Activated naive CD4-positive, alpha-beta T cell treated with anti-CD3 and anti-CD28 coated beads, Interleukin-2, amount 50 U/mL, for 24 hours (primary cell): Measurements from ENCODE around the gene EFS.

Experiments used
- H3K27ac Mint-ChIP-seq: one replicate; pipeline ENCODE4 v1.8.0; 2021; ENCODE audit warnings: mild to moderate bottlenecking, mixed read lengths
- H3K27me3 Mint-ChIP-seq: one replicate; pipeline ENCODE4 v1.8.0; 2021; ENCODE audit warnings: mixed read lengths
- H3K36me3 Mint-ChIP-seq: one replicate; pipeline ENCODE4 v1.8.0; 2021; ENCODE audit warnings: mixed read lengths
- H3K4me1 Mint-ChIP-seq: one replicate; pipeline ENCODE4 v1.8.0; 2021; ENCODE audit warnings: mixed read lengths
- H3K4me3 Mint-ChIP-seq: one replicate; pipeline ENCODE4 v1.8.0; 2021; ENCODE audit warnings: mild to moderate bottlenecking, mixed read lengths
- H3K9me3 Mint-ChIP-seq: one replicate; pipeline ENCODE4 v1.8.0; 2021; ENCODE audit warnings: mixed read lengths

EFS gene

DNA sequence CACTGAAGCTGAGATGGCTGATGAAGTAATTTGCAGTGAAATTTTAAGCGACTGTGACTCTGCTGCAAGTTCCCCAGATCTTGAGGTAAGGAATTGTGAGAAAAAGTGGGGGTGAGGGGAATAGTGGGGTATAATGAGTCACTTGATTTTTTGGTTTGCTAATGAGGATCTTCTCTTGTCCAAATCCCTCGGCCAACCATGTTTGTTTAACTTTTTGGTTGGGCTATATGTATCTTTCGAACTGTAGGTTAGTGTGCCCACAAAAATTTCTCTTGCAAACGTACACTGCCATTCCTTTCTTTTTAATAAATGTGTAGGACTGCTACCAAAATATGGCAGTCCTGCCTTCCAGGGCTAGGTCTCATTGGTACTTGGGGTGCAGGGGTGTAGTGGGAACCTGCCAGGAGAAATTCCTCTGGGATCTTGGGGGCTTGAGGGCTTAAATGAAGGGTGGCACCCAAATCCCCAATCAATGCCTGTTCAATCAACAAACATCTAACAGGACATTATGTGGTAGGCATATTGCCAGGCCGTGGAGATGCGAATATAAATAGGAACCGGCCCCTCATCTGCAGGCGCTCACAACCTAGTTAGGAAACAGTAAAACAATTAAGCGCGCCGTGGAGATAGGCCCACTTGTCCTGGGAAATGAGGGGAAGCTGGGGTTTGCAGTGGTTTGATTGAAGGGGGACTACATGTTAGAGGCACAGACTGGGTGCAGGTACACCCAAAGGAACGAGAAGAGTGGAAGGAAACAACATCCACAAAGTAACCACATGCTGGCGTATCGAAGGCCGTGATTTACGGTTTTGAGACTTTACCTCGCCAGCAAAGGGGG lies 45.0 kb downstream of the EFS start:
- no peaks in the 10 kb centered on the region for H3K9me3 Mint-ChIP-seq
- peaks cover 13% of the 10 kb centered on the region for H3K36me3 Mint-ChIP-seq

GRCh38 chr14:23316300-23316699 lies 48.7 kb downstream of the EFS start:
- H3K9me3 Mint-ChIP-seq = no peaks in the 10 kb centered on the region
- H3K4me3 Mint-ChIP-seq = no peak overlapping the region
- H3K36me3 Mint-ChIP-seq = no peaks in the 10 kb centered on the region
- peaks cover 13% of the 10 kb centered on the region for H3K4me1 Mint-ChIP-seq
- no peaks in the 10 kb centered on the region for H3K27me3 Mint-ChIP-seq
- no peak overlapping the region for H3K27ac Mint-ChIP-seq

More for the DNA sequence above, 45.0 kb downstream of the EFS start:
- Mint-ChIP-seq H3K4me3 (peak overlapping the region; percentile 88), H3K4me1 (peaks cover 31% of the 10 kb centered on the region), H3K27me3 (no peaks in the 10 kb centered on the region), H3K27ac (peak overlapping the region; percentile 98)

- no peak overlapping the region for H3K4me3 Mint-ChIP-seq
- H3K27ac Mint-ChIP-seq = no peak overlapping the region
- no peaks in the 10 kb centered on the region for H3K4me1 Mint-ChIP-seq
- H3K9me3 Mint-ChIP-seq = no peaks in the 10 kb centered on the region
- H3K36me3 Mint-ChIP-seq = no peaks in the 10 kb centered on the region
- peaks cover 17% of the 10 kb centered on the region for H3K27me3 Mint-ChIP-seq
Measured at GRCh38 chr14:23310546-23310945, 54.4 kb downstream of the EFS start.

DNA sequence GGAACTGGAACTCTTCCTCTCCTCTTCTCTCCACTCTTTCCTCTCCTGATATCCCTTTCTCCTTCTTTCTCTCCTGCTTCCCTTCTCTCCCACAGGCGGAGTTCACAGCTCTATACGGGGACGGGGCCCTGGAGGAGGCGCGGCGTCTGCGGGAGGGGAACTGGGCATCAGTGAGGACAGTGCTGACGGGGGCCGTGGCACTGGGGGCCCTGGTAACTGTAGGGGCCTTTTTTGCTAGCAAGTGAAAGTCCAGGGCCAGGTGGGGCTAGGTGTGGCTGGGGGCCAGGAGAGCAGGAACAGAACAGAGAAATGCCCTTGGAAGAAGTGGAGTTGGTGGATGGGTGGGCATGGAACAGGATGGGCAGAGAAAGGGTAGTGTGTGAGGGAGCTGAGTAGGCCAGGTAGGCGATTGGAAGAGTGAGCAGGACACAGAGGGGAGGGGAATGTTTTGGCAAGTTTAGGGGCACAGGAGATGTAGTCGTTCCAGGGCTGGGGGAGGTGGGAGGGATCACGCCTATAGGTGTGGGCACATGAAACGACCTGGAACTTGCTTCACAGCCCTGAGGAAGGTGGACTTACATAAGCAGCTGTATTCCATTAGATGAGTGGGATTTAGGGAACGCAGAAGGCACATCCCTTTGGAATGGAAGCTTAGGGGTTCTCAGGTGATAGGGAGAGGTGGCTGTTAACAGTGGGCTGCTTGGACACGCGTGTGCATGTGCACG lies 56.1 kb downstream of the EFS start:
- H3K27ac Mint-ChIP-seq = no peak overlapping the region
- H3K4me3 Mint-ChIP-seq = no peak overlapping the region
- no peaks in the 10 kb centered on the region for H3K36me3 Mint-ChIP-seq
- no peaks in the 10 kb centered on the region for H3K4me1 Mint-ChIP-seq
- peaks cover 21% of the 10 kb centered on the region for H3K27me3 Mint-ChIP-seq
- H3K9me3 Mint-ChIP-seq = no peaks in the 10 kb centered on the region

DNA sequence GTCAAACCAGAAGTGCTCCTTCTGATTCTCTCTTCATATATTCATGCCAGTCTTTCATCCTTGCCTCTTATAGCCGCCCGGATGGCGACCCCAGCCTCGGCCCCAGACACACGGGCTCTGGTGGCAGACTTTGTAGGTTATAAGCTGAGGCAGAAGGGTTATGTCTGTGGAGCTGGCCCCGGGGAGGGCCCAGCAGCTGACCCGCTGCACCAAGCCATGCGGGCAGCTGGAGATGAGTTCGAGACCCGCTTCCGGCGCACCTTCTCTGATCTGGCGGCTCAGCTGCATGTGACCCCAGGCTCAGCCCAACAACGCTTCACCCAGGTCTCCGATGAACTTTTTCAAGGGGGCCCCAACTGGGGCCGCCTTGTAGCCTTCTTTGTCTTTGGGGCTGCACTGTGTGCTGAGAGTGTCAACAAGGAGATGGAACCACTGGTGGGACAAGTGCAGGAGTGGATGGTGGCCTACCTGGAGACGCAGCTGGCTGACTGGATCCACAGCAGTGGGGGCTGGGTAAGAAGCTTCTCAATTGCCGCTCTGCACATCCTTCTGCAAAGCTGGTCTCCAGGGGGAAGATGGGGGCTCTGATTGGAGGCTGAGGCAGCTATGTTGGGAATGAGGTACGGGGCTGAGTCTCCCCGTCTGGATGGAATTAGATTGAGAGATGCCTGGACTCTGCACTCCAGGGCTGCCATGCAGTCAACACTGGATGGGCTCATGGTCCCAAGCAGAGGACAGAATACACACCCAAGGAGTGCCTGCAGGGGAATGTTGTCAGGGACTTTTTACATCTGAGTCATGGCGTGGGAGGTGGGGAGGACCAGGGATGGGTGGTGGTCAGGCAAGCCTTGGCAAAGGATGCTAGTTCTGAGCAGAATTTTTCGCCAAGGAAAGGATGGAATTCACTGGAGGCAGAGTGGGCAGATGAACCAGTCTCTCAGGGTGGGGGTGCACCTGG lies 57.0 kb downstream of the EFS start:
- no peak overlapping the region for H3K4me3 Mint-ChIP-seq
- no peaks in the 10 kb centered on the region for H3K36me3 Mint-ChIP-seq
- peaks cover 21% of the 10 kb centered on the region for H3K27me3 Mint-ChIP-seq
- H3K27ac Mint-ChIP-seq = no peak overlapping the region
- H3K4me1 Mint-ChIP-seq = peaks cover 3% of the 10 kb centered on the region
- H3K9me3 Mint-ChIP-seq = no peaks in the 10 kb centered on the region

DNA sequence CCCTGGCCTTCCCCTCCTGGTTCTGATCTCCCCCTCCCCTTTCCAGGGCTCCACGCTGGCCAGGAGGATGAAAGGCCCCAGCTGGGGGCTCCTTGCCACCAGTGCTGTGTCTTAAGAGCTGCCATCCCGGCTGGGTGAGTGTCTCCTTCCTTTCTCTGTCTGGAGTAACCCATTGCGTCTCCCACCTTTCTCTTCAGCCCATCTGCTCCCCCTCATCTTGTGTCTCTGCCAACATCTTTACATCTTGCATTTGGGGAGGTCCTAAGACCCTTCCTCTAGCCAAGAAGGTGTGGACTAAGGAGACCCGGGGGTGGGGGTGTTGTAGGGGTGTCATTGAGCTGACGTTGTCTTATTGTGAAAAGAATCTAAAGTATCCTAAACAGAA lies 57.8 kb downstream of the EFS start:
- Mint-ChIP-seq H3K9me3 (no peaks in the 10 kb centered on the region), H3K27me3 (peaks cover 21% of the 10 kb centered on the region), H3K4me1 (peaks cover 8% of the 10 kb centered on the region), H3K4me3 (no peak overlapping the region), H3K36me3 (no peaks in the 10 kb centered on the region), H3K27ac (no peak overlapping the region)

GRCh38 chr14:23306412-23307145 lies 58.4 kb downstream of the EFS start, which contains the start of gene BCL2L2:
TSS of gene BCL2L2 (plus strand) at chr14:23306833. CDS start at chr14:23307768, 935 bp downstream.
- H3K36me3 Mint-ChIP-seq = no peaks in the 10 kb centered on the region
- H3K4me1 Mint-ChIP-seq = peaks cover 8% of the 10 kb centered on the region
- peaks cover 21% of the 10 kb centered on the region for H3K27me3 Mint-ChIP-seq
- no peak within 1 kb of the TSS for H3K27ac Mint-ChIP-seq
- H3K9me3 Mint-ChIP-seq = no peaks in the 10 kb centered on the region
- no peak within 1 kb of the TSS for H3K4me3 Mint-ChIP-seq
